Natural killer cell (primary cell): ENCODE data around the gene FDPS. TPM values are rescaled to one million over a fixed set of nuclear protein-coding genes. Genes with fewer than 3 reads are reported as not detected.

Experiments
- ATAC-seq, 3 donors: fragments of 150-1000 bp in 2 of 3; fragments of 200-7000 bp in 1 of 3; cut with Tn5 transposase; 1 replicate in 1 of 3; 2 replicates in 2 of 3; pipeline ENCODE4 v1.10.0; 2021; ENCODE audit warnings: mild to moderate bottlenecking in 2 of 3, moderate library complexity in 2 of 3
- DNase-seq, 2 donors: peaks; one replicate each; pipeline versions ENCODE4 v3.0.0 to v3.0.0-alpha.2; 2013 to 2021; ENCODE audit warnings: mixed read lengths in 1 of 2
- H3K27ac ChIP-seq: one replicate; pipeline ENCODE4 v1.5.1; 2013; ENCODE audit warnings: mild to moderate bottlenecking, low read length
- H3K27me3 ChIP-seq: one replicate; pipeline ENCODE4 v1.6.1; 2013; ENCODE audit warnings: low read length; ENCODE audit not compliant: control insufficient read depth, insufficient read depth
- H3K36me3 ChIP-seq: one replicate; pipeline ENCODE4 v1.6.1; 2013; ENCODE audit warnings: low read length; ENCODE audit not compliant: control insufficient read depth, insufficient read depth
- H3K4me1 ChIP-seq: one replicate; pipeline ENCODE4 v1.6.1; 2013; ENCODE audit warnings: low read length; ENCODE audit not compliant: control insufficient read depth, insufficient read depth
- H3K4me3 ChIP-seq: one replicate; pipeline ENCODE4 v1.5.1; 2013; ENCODE audit warnings: low read length
- H3K9me3 ChIP-seq: one replicate; pipeline ENCODE4 v1.6.1; 2013; ENCODE audit warnings: low read length; ENCODE audit not compliant: control insufficient read depth, insufficient read depth
- H3K27ac Mint-ChIP-seq, 2 donors: one replicate each; pipeline ENCODE4 v1.8.0; 2022; ENCODE audit warnings: mild to moderate bottlenecking in 2 of 2, mixed read lengths in 2 of 2, moderate library complexity in 1 of 2
- H3K27me3 Mint-ChIP-seq, 2 donors: one replicate each; pipeline ENCODE4 v1.8.0; 2022; ENCODE audit warnings: low read depth in 2 of 2, mixed read lengths in 2 of 2
- H3K36me3 Mint-ChIP-seq: one replicate; pipeline ENCODE4 v1.8.0; 2022; ENCODE audit warnings: mixed read lengths
- H3K4me1 Mint-ChIP-seq, 2 donors: one replicate each; pipeline ENCODE4 v1.8.0; 2022; ENCODE audit warnings: mixed read lengths in 2 of 2
- H3K4me3 Mint-ChIP-seq: one replicate; pipeline ENCODE4 v1.8.0; 2022; ENCODE audit warnings: mild to moderate bottlenecking, moderate library complexity, mixed read lengths
- H3K9me3 Mint-ChIP-seq, 2 donors: one replicate each; pipeline ENCODE4 v1.8.0; 2022; ENCODE audit warnings: mixed read lengths in 2 of 2
- WGBS: methylation state at CpG from one replicate; pipeline ENCODE4 v1.1.7; 2013; ENCODE audit warnings: missing lambda C conversion rate; ENCODE audit not compliant: insufficient coverage; 5-methylcytosine and 5-hydroxymethylcytosine counted together
- intact Hi-C: fragments of 100-400 bp; cut with micrococcal nuclease; formaldehyde crosslinking; loops from one replicate; pipeline ENCODE4 v1.14.2; 2022
- total RNA-seq, 4 donors: library from RNA; stranded (reverse); fragments of 120-200 nt in 1 of 4; gene quantifications; one replicate each; pipeline versions ENCODE4 v1.2.3 to v1.2.4, GENCODE V29; 2013 to 2022
- TF ChIP-seq, protein P1 (sequence below): fragments of 200-600 bp; IDR thresholded peaks from one replicate; pipeline ENCODE4 v1.8.0; 2022; ENCODE audit warnings: antibody characterized with exemption

The FDPS gene
- total RNA-seq, 3 donors from 2014 or later (not counting 1 experiment from before 2014, with no cell fraction given), result 105 to 110 (median 105) TPM

DNA sequence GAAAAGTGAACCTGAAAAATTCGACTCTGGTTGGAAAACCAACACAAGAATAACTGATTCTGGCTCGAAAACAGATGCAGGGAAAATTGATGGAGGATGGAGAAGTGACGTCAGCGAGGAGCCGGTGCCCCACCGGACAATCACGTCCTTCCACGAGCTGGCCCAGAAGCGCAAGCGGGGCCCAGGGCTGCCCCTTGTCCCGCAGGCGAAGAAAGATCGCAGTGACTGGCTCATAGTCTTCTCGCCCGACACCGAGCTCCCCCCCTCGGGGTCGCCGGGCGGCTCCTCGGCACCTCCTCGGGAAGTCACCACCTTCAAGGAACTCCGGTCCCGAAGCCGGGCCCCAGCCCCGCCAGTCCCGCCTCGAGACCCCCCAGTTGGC is 13.9 kb downstream of the FDPS start:
- Mint-ChIP-seq H3K4me3 (peak overlapping the region; percentile 64), H3K36me3 (no peaks in the 10 kb centered on the region), H3K27me3 (no peaks in the 10 kb centered on the region), H3K27ac (no peak overlapping the region), H3K9me3 (no peaks in the 10 kb centered on the region), H3K4me1 (peaks cover 21 to 53% of the 10 kb centered on the region in 2 donors)
- DNase-seq (peak in 1 of 2 donors; percentile 35), ATAC-seq (no peak)
- peaks cover 2% of the 10 kb centered on the region for H3K36me3 ChIP-seq
- H3K27me3 ChIP-seq, result no peaks in the 10 kb centered on the region
- no peak overlapping the region for H3K27ac ChIP-seq
- H3K9me3 ChIP-seq, result no peaks in the 10 kb centered on the region
- 3% methylated on average over 28 of the region's 28 CpGs for WGBS
- TF ChIP-seq, protein P1, sequence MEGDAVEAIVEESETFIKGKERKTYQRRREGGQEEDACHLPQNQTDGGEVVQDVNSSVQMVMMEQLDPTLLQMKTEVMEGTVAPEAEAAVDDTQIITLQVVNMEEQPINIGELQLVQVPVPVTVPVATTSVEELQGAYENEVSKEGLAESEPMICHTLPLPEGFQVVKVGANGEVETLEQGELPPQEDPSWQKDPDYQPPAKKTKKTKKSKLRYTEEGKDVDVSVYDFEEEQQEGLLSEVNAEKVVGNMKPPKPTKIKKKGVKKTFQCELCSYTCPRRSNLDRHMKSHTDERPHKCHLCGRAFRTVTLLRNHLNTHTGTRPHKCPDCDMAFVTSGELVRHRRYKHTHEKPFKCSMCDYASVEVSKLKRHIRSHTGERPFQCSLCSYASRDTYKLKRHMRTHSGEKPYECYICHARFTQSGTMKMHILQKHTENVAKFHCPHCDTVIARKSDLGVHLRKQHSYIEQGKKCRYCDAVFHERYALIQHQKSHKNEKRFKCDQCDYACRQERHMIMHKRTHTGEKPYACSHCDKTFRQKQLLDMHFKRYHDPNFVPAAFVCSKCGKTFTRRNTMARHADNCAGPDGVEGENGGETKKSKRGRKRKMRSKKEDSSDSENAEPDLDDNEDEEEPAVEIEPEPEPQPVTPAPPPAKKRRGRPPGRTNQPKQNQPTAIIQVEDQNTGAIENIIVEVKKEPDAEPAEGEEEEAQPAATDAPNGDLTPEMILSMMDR, result no peak
- intact Hi-C loops, result loop anchor here (2.0 to 5.0 kb wide), 2 partner anchors 44 to 240 kb away; partner anchors contain the start of gene ASH1L
- H3K4me1 ChIP-seq, result peaks cover 38% of the 10 kb centered on the region
- peak overlapping the region; percentile 99 for H3K4me3 ChIP-seq

DNA sequence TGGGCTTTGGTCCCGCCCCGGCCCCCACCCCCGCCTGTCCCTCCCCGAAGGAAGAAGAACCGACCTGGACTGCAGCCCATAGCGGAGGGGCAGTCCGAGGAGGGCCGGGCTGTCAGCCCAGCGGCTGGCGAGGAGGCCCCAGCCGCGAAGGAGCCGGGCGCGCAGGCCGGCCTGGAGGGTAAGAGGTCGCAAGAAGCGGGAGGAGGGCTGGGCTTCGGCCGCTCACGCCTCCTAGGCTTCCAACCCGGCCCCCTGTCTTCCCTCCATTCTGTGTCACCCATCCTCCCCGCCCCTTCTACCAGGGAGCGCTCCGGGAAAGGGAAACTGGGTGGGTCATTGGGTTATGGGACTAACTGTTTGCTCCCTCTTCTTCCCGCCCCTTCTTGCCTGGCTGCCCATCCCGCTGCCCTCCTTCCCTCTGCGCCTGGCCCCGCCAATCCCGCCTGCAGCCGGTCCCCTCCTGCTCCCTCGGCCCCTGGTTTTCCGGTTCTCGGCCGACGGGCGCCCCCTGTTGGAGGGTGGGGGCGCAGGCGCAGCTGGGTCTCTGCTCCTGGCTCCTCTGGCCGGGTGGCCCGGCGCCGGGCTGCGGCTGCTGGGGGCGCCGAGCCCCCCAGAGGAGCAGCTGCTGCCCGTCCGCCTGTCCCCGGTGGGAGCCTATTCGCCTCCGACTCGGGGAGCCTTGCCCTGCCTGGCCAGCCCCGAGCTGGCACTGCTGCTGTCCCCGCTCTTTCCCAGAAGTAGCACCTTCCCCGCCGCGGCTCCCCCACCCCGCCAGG is 14.5 kb downstream of the FDPS start:
- H3K9me3 ChIP-seq, result no peaks in the 10 kb centered on the region
- peak overlapping the region; percentile 74 to 79 for H3K27ac Mint-ChIP-seq
- ATAC-seq, result peak; percentile 59 to 76 (median 64)
- no peaks in the 10 kb centered on the region for H3K27me3 Mint-ChIP-seq
- peaks cover under 1% of the 10 kb centered on the region for H3K36me3 ChIP-seq
- intact Hi-C loops, result loop anchor here (1.0 to 5.0 kb wide), 5 partner anchors 15 to 239 kb away; partner anchors contain the start of genes ASH1L, FDPS and THBS3
- WGBS, result under 1% methylated on average over 57 of the region's 58 CpGs
- H3K27me3 ChIP-seq, result no peaks in the 10 kb centered on the region
- peak overlapping the region; percentile 99 for H3K4me3 ChIP-seq
- H3K4me3 Mint-ChIP-seq, result peak overlapping the region; percentile 96
- H3K4me1 ChIP-seq, result peaks cover 38% of the 10 kb centered on the region
- no peaks in the 10 kb centered on the region for H3K36me3 Mint-ChIP-seq
- H3K4me1 Mint-ChIP-seq, result peaks cover 21 to 53% of the 10 kb centered on the region in 2 donors
- H3K9me3 Mint-ChIP-seq, result no peaks in the 10 kb centered on the region
- H3K27ac ChIP-seq, result peak overlapping the region; percentile 89
- TF ChIP-seq, protein P1, result peak; percentile 96
- DNase-seq, result peak; percentile 89

DNA sequence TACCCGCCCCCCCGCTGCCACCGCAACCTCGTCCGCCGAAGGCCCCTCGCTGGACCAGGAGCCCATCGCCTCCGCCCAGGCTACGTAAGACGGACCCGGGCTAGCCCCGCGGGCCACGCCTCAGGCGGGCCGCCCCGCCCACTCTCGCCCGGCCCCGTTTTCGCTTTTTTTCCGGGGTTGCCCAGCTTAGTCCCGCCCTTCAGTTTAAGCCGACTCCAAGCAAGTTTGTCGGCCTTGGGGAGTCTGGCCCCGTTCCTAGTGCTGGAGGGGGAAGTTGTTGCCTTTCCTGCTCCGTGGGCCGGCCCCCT is 15.0 kb downstream of the FDPS start:
- under 1% methylated on average over 29 of the region's 29 CpGs for WGBS
- peak overlapping the region; percentile 99 for H3K4me3 ChIP-seq

More for the DNA sequence above, 15.0 kb downstream of the FDPS start:
- DNase-seq, result peak; percentile 72 to 90
- H3K36me3 Mint-ChIP-seq, result no peaks in the 10 kb centered on the region
- H3K4me3 Mint-ChIP-seq, result peak overlapping the region; percentile 96
- no peaks in the 10 kb centered on the region for H3K27me3 Mint-ChIP-seq
- peaks cover 21 to 53% of the 10 kb centered on the region in 2 donors for H3K4me1 Mint-ChIP-seq
- peak overlapping the region; percentile 89 for H3K27ac ChIP-seq
- intact Hi-C loops, result loop anchor here (1.0 to 5.0 kb wide), 5 partner anchors 15 to 239 kb away; partner anchors contain the start of genes ASH1L, FDPS and THBS3
- peak overlapping the region; percentile 74 to 79 for H3K27ac Mint-ChIP-seq
- peak; percentile 57 to 82 (median 68) for ATAC-seq
- no peaks in the 10 kb centered on the region for H3K9me3 Mint-ChIP-seq
- H3K27me3 ChIP-seq, result no peaks in the 10 kb centered on the region
- no peaks in the 10 kb centered on the region for H3K9me3 ChIP-seq
- TF ChIP-seq, protein P1, result no peak
- peaks cover 38% of the 10 kb centered on the region for H3K4me1 ChIP-seq
- no peaks in the 10 kb centered on the region for H3K36me3 ChIP-seq
